ENCODE results near the gene GRM1. TPM values are rescaled to one million over a fixed set of nuclear protein-coding genes. Genes with fewer than 3 reads are reported as not detected.

GRM1 gene
- total and polyA plus RNA-seq, 2 donors (not counting 1 experiment from before 2014, with no cell fraction given) = not detected

DNA sequence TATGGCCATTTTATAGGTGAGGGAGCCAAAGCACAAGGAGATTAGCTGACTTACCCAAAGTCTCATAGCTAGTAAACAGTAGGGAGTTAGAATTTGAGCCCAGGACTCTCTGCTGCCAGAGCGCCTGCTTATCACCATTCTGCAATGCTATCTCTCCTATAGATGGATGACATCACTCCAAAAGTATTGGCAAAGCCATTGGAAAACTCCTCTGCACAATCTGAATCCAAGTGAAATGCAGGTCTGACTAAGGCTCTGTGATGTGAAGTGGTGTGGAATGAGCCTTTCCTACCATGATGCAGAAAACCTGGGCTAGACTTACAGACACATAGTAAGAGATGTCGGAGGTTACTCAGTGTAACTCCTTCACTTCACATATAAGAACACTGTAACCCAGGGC, 106.3 kb downstream of the GRM1 start:
- Mint-ChIP-seq H3K4me3 (no peak overlapping the region), H3K9me3 (ENCODE audit: insufficient read depth) (no peaks in the 10 kb centered on the region), H3K27me3 (no peaks in the 10 kb centered on the region), H3K4me1 (no peaks in the 10 kb centered on the region), H3K27ac (no peak overlapping the region)
- Histone ChIP-seq H3K9ac (ENCODE audit: low read length) (no peak overlapping the region), H2AFZ (ENCODE audit: insufficient read depth, low read depth, low read length, poor library complexity, severe bottlenecking) (no peak overlapping the region), H3K9me3 (ENCODE audit: control extremely low read depth in 1 of 3, control insufficient read depth in 2 of 3, insufficient read depth in 1 of 3, low read length in 2 of 3) (peaks cover 0 to 4% (median 0%) of the 10 kb centered on the region in 3 donors), H3K4me3 (ENCODE audit: control extremely low read depth in 1 of 5, extremely low read depth in 1 of 5, insufficient read depth in 1 of 5, low read depth in 2 of 5, low read length in 4 of 5) (no peak overlapping the region), H3K27ac (ENCODE audit: low read length in 2 of 2) (no peak overlapping the region), H3K36me3 (replicated peaks in 1 of 2; ENCODE audit: control extremely low read depth in 1 of 2, control insufficient read depth in 1 of 2, extremely low read depth in 1 of 2, insufficient read depth in 2 of 2, low read length in 1 of 2) (no peaks in the 10 kb centered on the region), H4K20me1 (ENCODE audit: control insufficient read depth, insufficient read depth, low read length, poor library complexity, severe bottlenecking) (no peaks in the 10 kb centered on the region), H3K27me3 (replicated peaks in 1 of 4; ENCODE audit: control extremely low read depth in 1 of 4, control insufficient read depth in 3 of 4, insufficient read depth in 4 of 4, low read length in 3 of 4) (no peaks in the 10 kb centered on the region), H3K4me1 (ENCODE audit: control insufficient read depth in 2 of 2, insufficient read depth in 2 of 2, low read length in 2 of 2) (no peaks in the 10 kb centered on the region), H3K4me2 (replicated peaks; ENCODE audit: low read depth, low read length, poor library complexity, severe bottlenecking) (no peak overlapping the region), H3K79me2 (ENCODE audit: control insufficient read depth, insufficient read depth, low read length) (no peaks in the 10 kb centered on the region)
- no peak for DNase-seq
- ChIA-PET POLR2A (no interaction called here), CTCF (no interaction called here)
- TF ChIP-seq EZH2 (IDR thresholded peaks at IDR 0.05; ENCODE audit: borderline replicate concordance, insufficient read depth, low read depth, low read length, poor library complexity, severe bottlenecking) (no peak), CTCF (IDR thresholded peaks at IDR 0.05) (no peak)
- WGBS (ENCODE audit: insufficient coverage) = no CpG with 5 or more reads among the region's 2 CpGs
- ATAC-seq (ENCODE audit: low read depth) = no peak
- intact Hi-C loops (cut with micrococcal nuclease) = no loop called here

- Mint-ChIP-seq H3K4me1 (no peaks in the 10 kb centered on the region), H3K27me3 (no peaks in the 10 kb centered on the region), H3K9me3 (ENCODE audit: insufficient read depth) (peaks cover 3% of the 10 kb centered on the region), H3K4me3 (no peak overlapping the region), H3K27ac (no peak overlapping the region)
- Histone ChIP-seq H3K9ac (ENCODE audit: low read length) (no peak overlapping the region), H3K27me3 (replicated peaks in 1 of 4; ENCODE audit: control extremely low read depth in 1 of 4, control insufficient read depth in 3 of 4, insufficient read depth in 4 of 4, low read length in 3 of 4) (no peaks in the 10 kb centered on the region), H3K4me1 (ENCODE audit: control insufficient read depth in 2 of 2, insufficient read depth in 2 of 2, low read length in 2 of 2) (no peaks in the 10 kb centered on the region), H3K27ac (ENCODE audit: low read length in 2 of 2) (no peak overlapping the region), H3K36me3 (replicated peaks in 1 of 2; ENCODE audit: control extremely low read depth in 1 of 2, control insufficient read depth in 1 of 2, extremely low read depth in 1 of 2, insufficient read depth in 2 of 2, low read length in 1 of 2) (no peaks in the 10 kb centered on the region), H3K9me3 (ENCODE audit: control extremely low read depth in 1 of 3, control insufficient read depth in 2 of 3, insufficient read depth in 1 of 3, low read length in 2 of 3) (no peaks in the 10 kb centered on the region), H3K4me3 (ENCODE audit: control extremely low read depth in 1 of 5, extremely low read depth in 1 of 5, insufficient read depth in 1 of 5, low read depth in 2 of 5, low read length in 4 of 5) (no peak overlapping the region), H2AFZ (ENCODE audit: insufficient read depth, low read depth, low read length, poor library complexity, severe bottlenecking) (no peak overlapping the region), H3K4me2 (replicated peaks; ENCODE audit: low read depth, low read length, poor library complexity, severe bottlenecking) (no peak overlapping the region), H3K79me2 (ENCODE audit: control insufficient read depth, insufficient read depth, low read length) (no peaks in the 10 kb centered on the region), H4K20me1 (ENCODE audit: control insufficient read depth, insufficient read depth, low read length, poor library complexity, severe bottlenecking) (no peaks in the 10 kb centered on the region)
- ChIA-PET CTCF (no interaction called here), POLR2A (no interaction called here)
- DNase-seq (no peak), ATAC-seq (ENCODE audit: low read depth) (no peak)
- no peak for TF ChIP-seq CTCF (IDR thresholded peaks at IDR 0.05)
- no peak for TF ChIP-seq EZH2 (IDR thresholded peaks at IDR 0.05; ENCODE audit: borderline replicate concordance, insufficient read depth, low read depth, low read length, poor library complexity, severe bottlenecking)
- intact Hi-C loops (cut with micrococcal nuclease) = no loop called here
- WGBS (ENCODE audit: insufficient coverage) = no CpG with 5 or more reads among the region's 1 CpG
Measured at GRCh38 chr6:146146836-146147235, 118.0 kb downstream of the GRM1 start.

Data from B cell (primary cell).